GM12891 (cell line): ENCODE results near the gene CYGB.

Experiments
- PAX5 ChIP-seq: IDR thresholded peaks from 2 replicates; pipeline ENCODE4 v1.6.1; 2011; ENCODE audit warnings: low read length, moderate library complexity, mild to moderate bottlenecking; ENCODE audit not compliant: insufficient read depth, severe bottlenecking
- POLR2A ChIP-seq: IDR thresholded peaks from 2 replicates; pipeline ENCODE4 v1.6.1; 2011; ENCODE audit warnings: low read depth, low read length, control low read depth
- POLR2AphosphoS5 ChIP-seq: IDR thresholded peaks from 2 replicates; pipeline ENCODE4 v1.6.1; 2011; ENCODE audit warnings: low read depth, low read length, control low read depth
- POU2F2 ChIP-seq: IDR thresholded peaks from 2 replicates; pipeline ENCODE4 v1.6.1; 2011; ENCODE audit warnings: low read depth, mild to moderate bottlenecking, control low read depth, low read length, moderate library complexity
- SPI1 ChIP-seq: IDR thresholded peaks from 2 replicates; pipeline ENCODE4 v1.6.1; 2011; ENCODE audit warnings: low read depth, low read length, control low read depth
- TAF1 ChIP-seq: IDR thresholded peaks from 2 replicates; pipeline ENCODE4 v1.6.1; 2011; ENCODE audit warnings: low read depth, low read length, control low read depth

- TF ChIP-seq TAF1 (no peak), POLR2AphosphoS5 (no peak), POLR2A (no peak), POU2F2 (no peak), SPI1 (no peak), PAX5 (no peak)
These were observed 5.9 kb upstream of the CYGB start for GRCh38 chr17:76543482-76543825.
